Uterus (tissue), 2 donors: ENCODE results near the gene METTL17.

Experiments used
- POLR2A ChIP-seq, 2 donors: fragments of 450-650 bp; IDR thresholded peaks; one replicate each; pipeline ENCODE4 v1.6.1; 2016; ENCODE audit warnings: antibody characterized with exemption in 2 of 2, mild to moderate bottlenecking in 1 of 2, moderate library complexity in 1 of 2
- TF ChIP-seq, protein P1 (sequence below), 4 experiments: fragments of 200-600 bp in 2 of 4; fragments of 450-650 bp in 2 of 4; sonication (generic) in 2 of 4; IDR thresholded peaks; one replicate each; pipeline ENCODE4 v1.5.1; 2016 to 2019; ENCODE audit warnings: antibody characterized with exemption in 4 of 4, mild to moderate bottlenecking in 2 of 4, moderate library complexity in 1 of 4

DNA sequence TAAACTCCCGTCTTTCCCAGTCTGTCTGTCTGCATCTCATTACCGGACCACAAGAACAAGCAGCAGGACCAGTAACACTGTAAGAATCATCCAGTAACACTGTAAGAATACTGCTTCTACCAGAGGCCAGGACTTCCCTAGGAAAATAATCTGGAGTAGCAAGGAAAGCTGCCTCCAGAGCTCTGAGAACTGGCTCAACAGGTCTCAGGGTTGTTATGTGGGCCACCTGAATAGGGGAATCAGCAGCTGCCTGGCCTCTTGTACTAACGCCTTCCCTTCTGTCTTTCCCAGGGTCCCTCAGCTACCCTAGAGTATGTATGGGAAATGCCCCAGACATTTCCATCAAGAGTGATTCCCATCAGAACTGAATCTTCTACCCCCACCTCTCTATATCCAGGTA, 8.4 kb downstream of the METTL17 start:
- TF ChIP-seq, protein P1, sequence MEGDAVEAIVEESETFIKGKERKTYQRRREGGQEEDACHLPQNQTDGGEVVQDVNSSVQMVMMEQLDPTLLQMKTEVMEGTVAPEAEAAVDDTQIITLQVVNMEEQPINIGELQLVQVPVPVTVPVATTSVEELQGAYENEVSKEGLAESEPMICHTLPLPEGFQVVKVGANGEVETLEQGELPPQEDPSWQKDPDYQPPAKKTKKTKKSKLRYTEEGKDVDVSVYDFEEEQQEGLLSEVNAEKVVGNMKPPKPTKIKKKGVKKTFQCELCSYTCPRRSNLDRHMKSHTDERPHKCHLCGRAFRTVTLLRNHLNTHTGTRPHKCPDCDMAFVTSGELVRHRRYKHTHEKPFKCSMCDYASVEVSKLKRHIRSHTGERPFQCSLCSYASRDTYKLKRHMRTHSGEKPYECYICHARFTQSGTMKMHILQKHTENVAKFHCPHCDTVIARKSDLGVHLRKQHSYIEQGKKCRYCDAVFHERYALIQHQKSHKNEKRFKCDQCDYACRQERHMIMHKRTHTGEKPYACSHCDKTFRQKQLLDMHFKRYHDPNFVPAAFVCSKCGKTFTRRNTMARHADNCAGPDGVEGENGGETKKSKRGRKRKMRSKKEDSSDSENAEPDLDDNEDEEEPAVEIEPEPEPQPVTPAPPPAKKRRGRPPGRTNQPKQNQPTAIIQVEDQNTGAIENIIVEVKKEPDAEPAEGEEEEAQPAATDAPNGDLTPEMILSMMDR (IDR thresholded peaks at IDR 0.05): no peak
- TF ChIP-seq POLR2A (IDR thresholded peaks at IDR 0.05): no peak
